ENCODE results near the gene SLC2A4. TPM values are rescaled to one million over a fixed set of nuclear protein-coding genes. Genes with fewer than 3 reads are reported as not detected.
A peak's percentile ranks its signal among the peaks of the same experiment; 100 is the strongest.

Gene SLC2A4
- total RNA-seq, 1 donor from 2014 or later: 7.7 TPM

DNA sequence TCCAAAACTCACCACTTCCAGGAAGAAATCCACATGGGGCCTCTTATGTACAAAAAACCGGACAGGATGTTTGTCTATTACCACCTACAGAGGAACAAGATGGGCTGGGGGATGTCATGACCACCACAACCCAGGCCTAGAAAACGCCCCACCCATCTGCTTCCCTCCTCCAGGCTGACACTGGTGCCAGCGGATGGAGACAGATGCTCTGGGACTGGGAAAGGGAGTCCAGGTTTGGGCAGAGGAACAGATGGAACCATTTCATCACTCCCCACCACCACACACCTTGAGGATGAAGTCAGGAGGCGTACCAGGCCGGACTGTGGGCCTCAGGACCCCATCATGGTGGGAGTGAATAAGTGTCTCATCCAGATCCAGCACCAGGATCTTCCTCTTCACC lies 34.7 kb upstream of the SLC2A4 start:
- DNase-seq (ENCODE audit: low spot score): no peak

DNA sequence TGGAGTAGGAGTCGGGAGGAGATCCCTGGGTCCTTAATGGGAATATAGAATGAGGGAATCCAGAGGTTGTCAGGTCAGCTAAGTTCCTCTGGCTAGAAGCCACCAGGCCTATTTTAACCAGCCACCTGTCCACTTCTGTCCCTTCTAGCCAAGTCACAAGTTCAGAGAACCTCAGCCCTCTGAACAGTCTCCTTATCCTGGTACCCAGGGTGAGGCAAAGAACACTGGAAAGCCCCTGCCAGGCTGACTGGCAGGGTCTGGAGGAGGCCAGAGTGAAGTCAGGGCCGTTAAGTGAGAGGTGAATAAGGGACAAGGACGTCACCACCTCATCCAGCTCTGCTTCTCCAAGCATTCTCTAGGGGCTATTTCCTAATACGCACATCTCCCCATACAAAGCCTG lies 32.7 kb upstream of the SLC2A4 start:
- peak; percentile 1 for DNase-seq (ENCODE audit: low spot score)

DNA sequence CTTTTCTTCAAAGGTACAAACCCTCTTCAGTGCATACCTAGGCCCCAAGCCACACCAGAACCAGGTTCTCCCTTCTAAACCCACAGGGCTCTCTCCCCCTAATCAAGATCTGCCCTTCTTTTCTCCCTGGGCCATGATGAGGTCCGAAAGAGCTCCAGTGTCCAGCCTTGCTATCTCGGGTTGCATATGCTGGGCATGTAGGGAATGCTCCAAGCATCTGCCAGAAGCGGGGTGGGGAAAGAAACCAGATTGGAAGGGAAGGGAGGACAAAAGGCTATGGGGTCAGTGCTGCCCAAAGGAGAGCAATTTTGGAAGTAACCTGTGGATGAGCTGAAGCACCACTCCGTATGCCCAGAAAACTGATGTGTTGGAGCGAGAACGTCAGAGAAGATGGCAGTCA lies 32.3 kb upstream of the SLC2A4 start:
- DNase-seq (ENCODE audit: low spot score): peak; percentile 0

DNA sequence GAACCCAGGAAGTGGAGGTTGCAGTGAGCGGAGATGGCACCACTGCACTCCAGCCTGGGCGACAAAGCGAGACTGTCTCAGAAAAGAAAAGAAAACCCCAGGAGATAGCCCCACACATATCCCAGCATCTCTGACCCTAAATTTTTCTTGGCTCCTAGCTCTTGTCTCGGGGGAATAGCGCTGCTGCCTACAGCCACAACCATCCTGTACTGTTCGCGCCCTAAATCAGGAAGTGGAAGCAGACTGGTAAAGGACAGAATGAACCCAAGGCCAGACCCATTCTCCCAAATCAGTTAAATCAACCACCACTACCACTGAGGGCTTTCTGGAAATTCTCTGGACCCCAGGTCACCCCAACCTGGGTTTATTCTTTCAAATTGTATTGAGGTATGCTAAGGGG lies 31.7 kb upstream of the SLC2A4 start:
- DNase-seq (ENCODE audit: low spot score): no peak

DNA sequence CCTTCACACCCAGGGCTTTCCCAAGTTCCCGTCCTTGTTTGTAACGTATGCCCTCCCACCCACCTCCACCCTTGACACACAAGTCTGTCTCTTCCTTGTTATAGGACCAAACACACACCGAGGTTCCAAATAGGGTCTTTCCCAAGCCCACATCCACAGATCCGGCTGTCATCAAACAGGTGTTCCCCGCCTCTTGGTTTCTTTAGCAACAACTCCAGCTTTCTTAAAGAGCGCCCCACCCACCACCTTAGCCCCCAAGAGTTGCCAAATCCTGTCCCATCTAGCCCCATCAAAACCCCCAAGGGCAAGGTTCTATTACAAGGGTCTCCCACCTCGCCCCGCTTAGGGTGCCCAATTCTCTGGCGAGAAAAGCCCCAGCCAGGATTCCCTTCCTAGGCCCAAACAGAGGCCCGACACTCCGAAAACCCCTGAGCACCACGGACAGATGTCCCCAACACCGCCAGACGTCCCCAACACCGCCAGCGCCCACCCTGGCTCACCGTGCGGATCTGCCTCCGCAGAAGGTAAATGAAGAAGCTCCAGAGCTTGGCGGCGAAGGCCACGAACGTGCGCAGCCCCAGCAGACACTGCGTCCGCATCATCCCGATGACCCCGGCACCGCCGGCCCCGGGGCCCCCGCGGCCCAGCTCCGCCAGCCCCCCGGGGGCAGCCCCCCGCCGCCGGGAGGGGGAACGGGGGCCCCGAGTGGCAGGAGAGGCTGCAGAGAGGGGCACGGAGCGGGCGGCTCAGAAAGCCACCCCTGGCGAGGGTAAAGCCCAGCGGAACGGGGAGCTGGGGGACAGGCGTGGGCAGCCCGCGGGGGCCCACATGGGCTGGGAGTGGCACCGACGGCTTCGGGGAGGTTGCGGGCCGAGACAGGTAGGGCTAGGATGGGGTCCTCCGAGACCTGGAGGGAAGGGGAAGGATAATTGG lies 30.6 kb upstream of the SLC2A4 start:
- no peak for DNase-seq (ENCODE audit: low spot score)

DNA sequence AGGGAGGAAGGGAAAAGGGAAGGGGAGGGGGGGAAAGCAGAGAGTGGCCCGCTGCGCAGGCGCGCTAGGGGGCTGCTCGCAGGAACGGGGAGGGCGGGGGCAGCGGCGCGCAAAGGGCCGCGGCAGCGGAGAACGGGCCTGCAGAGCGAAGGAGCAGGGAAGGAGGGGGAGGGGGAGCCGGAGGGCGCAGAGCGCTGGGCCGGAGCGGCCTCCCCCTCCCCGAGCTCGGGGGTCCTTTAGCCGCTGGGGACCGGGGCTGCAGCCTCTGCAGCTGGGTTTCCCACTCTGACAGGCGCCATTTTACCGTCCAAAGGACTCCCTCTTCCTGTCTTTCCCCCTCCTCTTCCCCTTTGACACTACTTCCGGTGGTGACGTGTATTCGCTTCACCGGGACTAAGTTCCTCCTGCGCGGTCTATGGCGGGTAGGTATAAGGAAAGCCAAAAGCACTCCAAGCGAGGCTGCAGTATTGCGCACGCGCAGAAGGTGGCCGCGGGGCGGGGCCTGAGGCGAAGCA lies 29.8 kb upstream of the SLC2A4 start, which contains the start of gene CTDNEP1:
Gene CTDNEP1, minus strand, starts transcription at position 74 of the 515 bp plus-strand sequence. CDS start 438 bp downstream, outside the sequence.
- peak; percentile 100 for DNase-seq (ENCODE audit: low spot score)

DNA sequence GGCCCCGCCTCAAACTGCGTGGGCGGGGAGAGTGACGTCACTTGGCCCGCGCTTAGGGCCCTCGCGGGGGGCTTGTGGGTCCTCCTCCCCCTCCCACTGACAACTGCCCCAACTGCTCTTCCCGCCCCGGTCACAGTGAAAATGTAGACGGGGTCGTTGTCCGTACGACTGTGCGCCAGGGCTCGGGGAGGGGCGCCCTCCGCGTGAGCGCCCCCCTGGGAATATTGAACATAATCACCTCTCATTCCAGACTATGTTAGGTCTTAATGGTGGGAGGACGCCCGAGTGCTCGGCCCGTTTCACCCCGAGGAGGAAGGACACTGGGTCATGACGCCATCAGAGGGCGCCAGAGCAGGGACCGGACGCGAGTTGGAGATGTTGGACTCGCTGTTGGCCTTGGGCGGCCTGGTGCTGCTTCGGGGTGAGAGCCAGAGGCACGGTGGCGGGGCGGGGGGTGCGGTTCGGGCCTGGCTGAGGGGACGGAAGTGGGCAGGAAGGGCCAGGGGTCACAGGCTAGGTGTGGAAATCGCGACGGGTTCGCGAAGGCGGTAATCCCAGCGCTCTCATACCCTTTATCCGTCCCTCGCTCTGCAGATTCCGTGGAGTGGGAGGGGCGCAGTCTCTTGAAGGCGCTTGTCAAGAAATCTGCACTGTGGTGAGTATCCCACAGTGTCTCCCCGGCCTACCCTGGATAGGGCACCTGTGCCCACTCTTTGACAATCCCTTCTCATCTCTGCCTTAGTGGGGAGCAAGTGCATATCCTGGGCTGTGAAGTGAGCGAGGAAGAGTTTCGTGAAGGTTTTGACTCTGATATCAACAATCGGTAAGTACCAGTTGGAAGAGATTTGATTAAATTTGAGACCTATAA lies 29.1 kb upstream of the SLC2A4 start, which contains the start of gene ELP5:
Gene ELP5, plus strand, starts transcription at position 40 of the 868 bp plus-strand sequence. Its CDS starts 336 bp downstream, at position 376.
- DNase-seq (ENCODE audit: low spot score): peak; percentile 97

DNA sequence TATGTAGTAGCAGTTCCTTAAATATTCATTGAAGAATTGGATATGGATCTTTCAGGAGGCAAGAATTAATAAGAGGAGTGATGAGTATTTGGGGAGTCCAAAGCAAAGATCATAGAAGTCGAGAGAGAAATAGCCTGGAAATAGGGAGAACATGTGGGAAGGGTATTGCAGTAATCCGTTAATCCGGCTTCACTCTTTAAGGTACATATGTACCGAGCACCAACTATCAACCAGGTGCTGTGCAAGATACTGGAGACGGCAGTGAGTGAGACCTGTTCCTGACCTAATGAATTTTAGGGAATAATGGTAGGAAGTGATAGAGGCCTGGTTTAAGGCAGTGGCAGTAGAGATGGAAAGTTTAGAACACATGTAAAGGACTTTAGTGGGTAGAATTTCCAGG lies 28.4 kb upstream of the SLC2A4 start:
- DNase-seq (ENCODE audit: low spot score): no peak

DNA sequence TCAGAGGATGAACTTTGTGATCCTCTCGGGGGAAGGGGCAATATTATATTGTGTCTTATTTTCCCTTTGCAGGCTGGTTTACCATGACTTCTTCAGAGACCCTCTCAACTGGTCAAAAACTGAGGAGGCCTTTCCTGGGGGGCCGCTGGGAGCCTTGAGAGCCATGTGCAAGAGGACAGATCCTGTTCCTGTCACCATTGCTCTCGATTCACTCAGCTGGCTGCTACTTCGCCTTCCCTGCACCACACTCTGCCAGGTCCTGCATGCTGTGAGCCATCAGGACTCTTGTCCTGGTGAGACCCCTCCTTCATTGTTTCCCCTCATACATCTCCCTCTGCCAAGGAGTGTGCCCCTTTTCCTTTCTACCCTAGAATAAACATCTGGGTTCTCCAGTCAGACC lies 27.0 kb upstream of the SLC2A4 start:
- no peak for DNase-seq (ENCODE audit: low spot score)

DNA sequence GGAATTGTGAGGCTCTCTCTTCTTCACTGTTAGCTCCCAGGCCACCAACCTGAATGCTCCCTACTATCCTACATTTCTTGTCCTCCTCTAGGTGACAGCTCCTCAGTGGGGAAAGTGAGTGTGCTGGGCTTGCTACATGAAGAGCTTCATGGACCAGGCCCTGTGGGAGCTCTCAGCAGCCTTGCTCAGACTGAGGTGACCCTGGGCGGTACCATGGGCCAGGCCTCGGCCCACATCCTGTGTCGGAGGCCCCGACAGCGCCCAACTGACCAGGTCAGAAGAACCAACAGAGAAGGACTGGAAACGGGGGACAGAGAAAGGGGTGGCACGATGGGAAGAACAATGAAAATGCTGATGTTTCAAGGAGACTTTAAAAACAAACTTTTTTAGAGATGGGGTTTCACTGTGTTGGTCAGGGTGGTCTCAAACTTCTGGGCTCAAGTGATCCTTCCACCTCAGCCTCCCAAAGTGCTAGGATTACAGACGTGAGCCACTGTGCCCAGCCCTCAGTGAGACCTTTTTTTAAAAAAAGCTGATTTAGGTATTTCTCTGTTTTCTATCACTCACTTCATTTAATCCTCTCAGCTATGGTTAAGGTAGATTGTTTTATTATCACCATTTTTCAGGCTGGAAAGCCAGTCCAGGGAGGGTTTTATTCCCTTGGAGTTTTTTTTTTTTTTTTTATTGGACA lies 24.6 kb upstream of the SLC2A4 start:
- DNase-seq (ENCODE audit: low spot score): no peak

DNA sequence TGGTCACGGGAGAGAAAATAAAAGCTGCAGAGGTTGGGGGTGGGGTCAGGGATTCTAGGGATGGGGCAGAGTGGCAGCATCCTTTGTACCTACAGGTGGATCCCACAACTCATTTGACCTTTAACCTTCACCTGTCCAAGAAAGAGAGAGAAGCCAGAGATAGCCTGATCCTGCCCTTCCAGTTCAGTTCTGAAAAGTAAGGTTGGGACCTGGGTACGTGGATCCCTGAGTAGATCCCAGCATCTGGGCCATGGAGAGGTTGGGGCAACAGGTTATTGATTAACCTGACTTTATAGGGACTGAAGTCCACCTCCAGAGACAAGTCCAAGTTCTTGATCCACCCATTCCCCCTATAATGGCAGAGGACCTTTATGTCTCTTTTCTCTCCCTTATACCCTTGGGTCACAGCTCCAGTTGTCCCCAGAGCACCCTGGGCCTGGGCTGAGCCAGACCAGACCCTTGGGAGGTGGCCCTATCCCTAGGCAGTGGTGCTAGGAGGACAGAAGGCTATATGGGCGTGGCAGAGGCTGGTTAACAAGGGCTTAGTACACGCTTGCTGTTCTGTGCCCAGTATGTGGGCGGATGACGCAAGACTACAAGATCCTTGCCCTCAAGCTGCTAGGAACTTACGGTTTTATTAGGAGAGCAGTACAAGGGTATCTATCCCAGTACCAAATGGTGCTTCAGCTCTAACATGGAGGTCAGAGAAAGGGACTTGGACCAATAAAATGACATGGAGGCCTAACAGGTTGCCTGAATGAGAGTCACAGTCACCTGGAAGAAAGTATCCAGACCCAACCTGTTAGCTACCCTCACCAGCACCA lies 22.6 kb upstream of the SLC2A4 start:
- DNase-seq (ENCODE audit: low spot score): no peak

DNA sequence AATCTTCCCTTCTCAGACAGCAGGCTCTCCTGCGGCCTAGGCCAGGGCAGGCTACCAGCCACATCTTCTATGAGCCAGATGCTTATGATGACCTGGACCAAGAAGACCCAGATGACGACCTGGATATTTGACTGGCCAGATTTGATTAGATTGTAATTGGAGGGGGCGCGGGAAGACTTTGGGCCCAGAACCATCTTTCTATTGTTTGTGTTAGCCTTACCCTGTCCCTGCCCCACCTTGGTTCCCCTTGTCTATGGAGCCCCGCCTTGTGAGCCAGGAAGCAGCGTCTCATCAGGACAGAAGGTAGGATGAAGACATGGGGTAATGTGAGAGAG lies 22.0 kb upstream of the SLC2A4 start:
- no peak for DNase-seq (ENCODE audit: low spot score)

DNA sequence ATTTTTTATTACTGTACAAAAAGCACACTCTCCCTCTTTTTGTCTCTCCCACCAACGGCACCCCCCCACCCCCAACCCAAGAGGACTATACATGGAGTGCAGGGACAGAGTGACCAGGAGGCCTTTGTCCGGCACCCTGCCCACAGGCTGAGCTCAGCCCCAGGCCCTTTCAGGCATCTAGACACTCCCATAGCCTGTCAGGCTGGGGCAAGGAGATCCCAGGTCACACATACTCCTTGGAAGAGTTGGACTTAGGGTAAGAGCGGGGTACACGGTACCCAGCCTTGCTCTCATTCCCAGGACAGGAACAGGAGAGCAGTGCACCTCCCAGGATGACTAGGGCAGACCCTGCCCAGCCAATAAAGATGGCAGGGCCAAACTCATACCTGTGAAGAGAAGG lies 21.4 kb upstream of the SLC2A4 start:
- DNase-seq (ENCODE audit: low spot score): no peak

DNA sequence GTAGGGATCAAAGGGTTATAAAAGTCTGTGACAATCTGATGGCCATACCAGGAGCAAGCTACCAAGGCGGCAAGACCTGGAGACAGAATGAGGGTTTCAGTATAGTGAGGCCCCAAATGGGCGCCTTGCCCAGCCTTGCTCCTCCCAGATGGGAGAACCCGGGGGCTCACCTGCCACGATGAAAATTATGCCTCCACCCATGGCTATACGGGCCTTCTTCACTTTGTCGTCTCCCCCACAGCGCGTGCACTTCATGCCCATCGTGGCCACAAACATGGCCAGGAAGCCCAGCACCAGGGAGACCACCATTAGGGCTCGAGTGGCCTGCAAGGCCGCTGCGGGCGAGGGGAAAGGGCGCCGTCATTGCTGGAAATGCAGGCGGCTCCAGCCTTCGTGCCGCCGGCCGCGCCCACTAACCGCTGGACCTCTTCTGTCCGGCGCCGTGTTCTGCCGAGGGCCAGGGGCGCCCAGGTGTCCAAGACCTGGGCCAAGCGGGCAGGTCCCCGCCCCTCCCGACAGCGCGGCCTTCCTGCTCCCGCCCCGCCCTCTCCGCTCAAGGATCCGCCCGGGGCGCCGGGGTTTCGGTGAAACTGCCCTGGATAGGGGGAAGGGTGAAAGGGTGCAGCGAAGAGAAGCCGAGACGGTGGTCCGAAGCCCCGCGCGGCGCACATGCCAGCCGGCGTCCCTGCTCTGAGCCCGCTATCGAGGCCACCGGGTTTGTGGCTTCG lies 20.7 kb upstream of the SLC2A4 start:
- DNase-seq (ENCODE audit: low spot score): no peak

DNA sequence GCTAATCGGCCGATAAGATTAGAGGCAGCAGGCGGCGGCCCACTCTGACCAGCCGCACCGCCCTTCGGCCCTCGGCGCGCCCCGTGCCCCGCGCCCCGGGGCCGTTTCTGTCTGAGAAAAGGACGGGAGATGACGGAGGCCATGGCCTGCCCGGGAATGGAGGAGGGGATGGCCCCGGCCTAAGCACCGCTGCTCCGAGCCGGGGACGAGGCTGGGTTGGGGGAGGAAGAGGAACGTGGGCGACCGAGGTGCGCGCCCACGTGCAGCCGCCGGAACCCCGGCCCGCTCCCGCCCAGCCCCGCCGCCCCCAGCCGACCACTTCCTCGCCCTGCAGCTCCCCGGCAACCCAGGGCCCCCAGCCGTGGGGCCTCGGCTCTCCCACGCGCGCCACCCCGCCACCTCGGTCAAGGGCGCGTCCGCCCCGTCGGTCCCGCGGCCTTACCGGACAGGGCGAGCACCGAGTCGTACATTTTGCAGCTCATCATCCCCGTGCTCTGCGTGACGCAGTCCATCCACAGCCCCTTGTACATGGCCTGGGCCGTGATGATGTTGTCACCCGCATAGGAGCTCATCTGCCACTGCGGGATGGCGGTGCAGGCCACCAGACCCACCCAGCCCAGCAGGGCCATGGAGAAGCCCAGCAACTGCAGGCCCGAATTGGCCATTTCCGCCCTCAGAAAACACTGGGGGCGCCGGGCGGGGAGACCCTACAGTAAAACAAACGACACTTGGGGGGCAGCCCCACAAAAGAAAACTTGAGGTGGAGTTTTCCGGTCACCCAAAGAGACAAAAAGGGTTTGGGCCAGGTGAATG lies 19.9 kb upstream of the SLC2A4 start:
- DNase-seq (ENCODE audit: low spot score): no peak

DNA sequence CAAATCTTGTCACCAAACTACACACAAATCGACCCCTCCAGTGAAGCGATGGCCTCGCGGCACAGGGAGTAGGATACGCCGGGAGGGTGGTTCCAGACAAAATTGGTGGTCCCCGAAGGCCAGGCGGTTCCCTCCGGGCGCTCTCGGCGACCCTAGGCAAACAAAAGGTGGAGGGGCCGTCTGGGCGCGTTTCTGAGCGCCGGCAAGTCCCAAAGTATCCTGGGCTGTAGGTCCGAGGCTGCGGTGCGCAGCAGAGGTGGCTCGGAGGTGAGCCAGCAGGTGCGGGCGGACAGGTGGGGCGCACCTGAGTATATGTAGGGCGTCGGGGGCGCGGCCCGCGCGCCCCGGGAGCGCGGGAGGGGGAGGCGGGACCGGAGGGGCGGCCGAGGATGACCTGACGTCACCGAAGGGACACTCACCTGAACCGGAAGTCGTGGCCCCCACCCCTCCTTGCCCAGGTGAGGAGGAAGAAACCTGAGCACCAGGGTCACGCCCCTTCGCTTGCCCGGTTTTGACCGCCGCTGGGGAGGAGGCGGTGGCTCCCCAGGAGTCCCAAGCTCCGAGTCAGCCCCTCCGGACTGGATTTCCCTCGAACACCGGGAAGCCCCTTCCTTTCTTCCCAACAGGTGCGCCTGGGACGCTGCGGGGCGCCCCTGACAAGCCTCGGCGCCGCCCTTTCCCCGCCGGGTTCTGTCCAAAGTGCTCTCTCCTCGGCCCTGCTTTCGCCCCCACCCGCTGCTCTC lies 19.2 kb upstream of the SLC2A4 start, which contains the start of gene CLDN7:
Gene CLDN7, minus strand, starts transcription at position 287 of the 743 bp plus-strand sequence. CDS start 435 bp downstream, outside the sequence.
- no peak for DNase-seq (ENCODE audit: low spot score)

DNA sequence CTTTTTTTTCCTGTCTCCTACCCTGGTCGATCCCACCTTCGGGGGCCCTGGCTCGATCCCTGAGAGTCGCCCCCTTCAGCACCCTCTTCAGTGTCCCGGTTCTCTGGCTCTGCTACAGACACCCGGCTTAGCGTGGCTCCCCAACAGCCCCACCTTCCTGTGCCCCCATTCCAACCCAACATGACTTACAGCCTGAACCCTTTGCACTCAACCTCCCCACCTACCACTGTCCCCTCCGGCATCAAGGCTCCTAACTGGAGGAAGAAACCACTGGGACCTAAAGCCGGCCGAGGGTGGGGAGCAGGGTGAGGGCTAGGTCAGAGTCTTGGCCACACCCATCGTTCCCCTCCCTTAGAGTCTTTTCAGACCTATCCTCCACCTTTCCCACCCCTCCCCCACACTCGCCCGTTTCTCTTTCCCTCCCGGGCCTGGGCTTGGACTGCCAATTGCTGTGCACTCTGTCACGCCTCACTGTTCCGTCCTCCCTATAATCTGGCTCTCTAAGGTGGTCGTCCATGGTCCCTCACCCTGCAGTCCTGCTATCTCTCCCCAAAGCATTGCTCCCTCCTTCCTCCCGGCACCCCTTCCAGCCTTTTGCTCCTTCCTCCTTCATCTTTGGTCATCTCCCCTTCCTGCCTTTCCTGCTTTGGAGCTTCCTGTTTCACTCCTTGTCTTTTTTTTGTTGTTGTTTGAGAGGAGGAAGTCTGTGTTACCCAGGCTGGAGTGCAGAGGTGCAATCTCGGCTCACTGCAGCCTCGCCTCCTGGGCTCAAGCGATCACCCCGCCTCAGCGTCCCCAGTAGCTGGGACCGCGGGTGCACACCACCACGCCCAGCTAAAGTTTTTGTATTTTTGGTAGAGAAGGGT lies 18.4 kb upstream of the SLC2A4 start:
- no peak for DNase-seq (ENCODE audit: low spot score)

DNA sequence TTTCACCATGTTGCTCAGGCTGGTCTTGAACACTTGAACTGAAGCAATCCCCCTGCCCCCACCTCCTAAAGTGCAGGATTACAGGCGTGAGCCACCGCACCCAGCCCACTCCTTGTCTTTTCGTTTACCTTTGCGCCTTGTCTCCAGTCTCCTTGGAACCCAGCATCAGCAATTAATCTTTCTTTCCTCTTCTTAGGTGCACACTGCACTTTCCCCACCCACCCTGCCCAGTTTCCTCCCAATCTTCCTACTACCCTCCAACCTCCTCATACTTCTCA lies 17.8 kb upstream of the SLC2A4 start:
- DNase-seq (ENCODE audit: low spot score): no peak
